Panc1 (cell line): ENCODE results near the gene SNRPA. TPM values are rescaled to one million over a fixed set of nuclear protein-coding genes. Genes with fewer than 3 reads are reported as not detected.

Experiments used
- ATAC-seq: fragments of 200-7000 bp; cut with Tn5 transposase; 2 replicates; pipeline ENCODE4 v1.9.1; 2020; ENCODE audit warnings: mild to moderate bottlenecking, moderate library complexity
- BruUV-seq: library from RNA; stranded (reverse); fragments of 400-500 nt; replicated peaks from 2 replicates; lab custom pipeline; 2021; lab: Mats Ljungman, UMichigan
- CTCF ChIA-PET: fragments of 300-600 bp; sonication (Branson Sonifier 250); formaldehyde crosslinking; loops from one replicate; lab custom pipeline; 2022; ENCODE audit warnings: antibody characterized with exemption; lab: Charles Lee
- POLR2A ChIA-PET: fragments of 300-600 bp; sonication (Branson Sonifier 250); formaldehyde crosslinking; loops from one replicate; lab custom pipeline; 2022; ENCODE audit warnings: antibody characterized with exemption; lab: Charles Lee
- DNase-seq: peaks from one replicate; pipeline ENCODE4 v3.0.0-alpha.2; 2010; ENCODE audit warnings: low read depth, low spot score
- H3K27ac ChIP-seq: 2 replicates; pipeline ENCODE4 v1.5.1; 2011; ENCODE audit warnings: mild to moderate bottlenecking, low read length, inconsistent platforms
- H3K27me3 ChIP-seq: fragments of 200-500 bp; sonication (Bioruptor generic); 2 replicates; pipeline ENCODE4 v1.6.0; 2014; ENCODE audit warnings: low read length, inconsistent platforms; ENCODE audit not compliant: control insufficient read depth, insufficient read depth
- H3K36me3 ChIP-seq: fragments of 200-500 bp; sonication (Bioruptor generic); 2 replicates; pipeline ENCODE4 v1.5.1; 2014; ENCODE audit warnings: inconsistent platforms, mild to moderate bottlenecking, low read length, moderate library complexity; ENCODE audit not compliant: control insufficient read depth, insufficient read depth
- H3K4me1 ChIP-seq: 2 replicates; pipeline ENCODE4 v1.5.1; 2011; ENCODE audit warnings: inconsistent platforms, mild to moderate bottlenecking, low read length, moderate library complexity; ENCODE audit not compliant: control insufficient read depth, insufficient read depth
- H3K4me3 ChIP-seq, 2 experiments: 2 replicates each; pipeline ENCODE4 v1.5.1; 2011 to 2012; ENCODE audit warnings: low read depth in 2 of 2, low read length in 2 of 2, mild to moderate bottlenecking in 2 of 2, inconsistent platforms in 1 of 2, moderate library complexity in 1 of 2
- H3K9me3 ChIP-seq: fragments of 200-500 bp; sonication (Bioruptor generic); 2 replicates; pipeline ENCODE4 v1.5.1; 2014; ENCODE audit warnings: low read depth, mild to moderate bottlenecking, inconsistent platforms, low read length, moderate library complexity; ENCODE audit not compliant: control insufficient read depth, insufficient read depth
- CTCF ChIP-seq: fragments of 450-650 bp; IDR thresholded peaks from 2 replicates; pipeline ENCODE4 v1.5.1; 2017; ENCODE audit warnings: mild to moderate bottlenecking
- POLR2AphosphoS5 ChIP-seq: IDR thresholded peaks from 2 replicates; pipeline ENCODE4 v1.6.1; 2012; ENCODE audit warnings: mild to moderate bottlenecking, low read depth, low read length, moderate library complexity
- SIN3A ChIP-seq: IDR thresholded peaks from 2 replicates; pipeline ENCODE4 v1.6.1; 2012; ENCODE audit warnings: low read depth, mild to moderate bottlenecking, low read length, moderate library complexity, borderline replicate concordance; ENCODE audit not compliant: insufficient read depth
- TCF7L2 ChIP-seq: IDR thresholded peaks from 2 replicates; pipeline ENCODE4 v1.6.1; 2011; ENCODE audit warnings: mild to moderate bottlenecking, low read depth, low read length, inconsistent platforms
- in situ Hi-C: cut with HindIII; loops from 2 replicates; pipeline ENCODE4 v1.10.0; 2016; ENCODE audit warnings: low sequenced_read_pairs, low pct_unique_long_range_greater_than_20kb
- intact Hi-C: fragments of 100-400 bp; cut with micrococcal nuclease; formaldehyde crosslinking; loops from one replicate; pipeline ENCODE4 v1.10.0; 2022; ENCODE audit not compliant: unreplicated experiment
- total RNA-seq: library from RNA; stranded (reverse); gene quantifications from one replicate; pipeline ENCODE4 v1.2.1, GENCODE V29; 2021; ENCODE audit not compliant: unreplicated experiment
- TF ChIP-seq, protein P1 (sequence below), 2 experiments: IDR thresholded peaks; 2 replicates each; pipeline ENCODE4 v1.6.1; 2011 to 2012; ENCODE audit warnings: low read depth in 2 of 2, control low read depth in 1 of 2, low read length in 1 of 2, mild to moderate bottlenecking in 1 of 2, moderate library complexity in 1 of 2; ENCODE audit not compliant: insufficient read depth in 1 of 2

The SNRPA gene
- total RNA-seq, 1 experiment from 2014 or later: 104 TPM

DNA sequence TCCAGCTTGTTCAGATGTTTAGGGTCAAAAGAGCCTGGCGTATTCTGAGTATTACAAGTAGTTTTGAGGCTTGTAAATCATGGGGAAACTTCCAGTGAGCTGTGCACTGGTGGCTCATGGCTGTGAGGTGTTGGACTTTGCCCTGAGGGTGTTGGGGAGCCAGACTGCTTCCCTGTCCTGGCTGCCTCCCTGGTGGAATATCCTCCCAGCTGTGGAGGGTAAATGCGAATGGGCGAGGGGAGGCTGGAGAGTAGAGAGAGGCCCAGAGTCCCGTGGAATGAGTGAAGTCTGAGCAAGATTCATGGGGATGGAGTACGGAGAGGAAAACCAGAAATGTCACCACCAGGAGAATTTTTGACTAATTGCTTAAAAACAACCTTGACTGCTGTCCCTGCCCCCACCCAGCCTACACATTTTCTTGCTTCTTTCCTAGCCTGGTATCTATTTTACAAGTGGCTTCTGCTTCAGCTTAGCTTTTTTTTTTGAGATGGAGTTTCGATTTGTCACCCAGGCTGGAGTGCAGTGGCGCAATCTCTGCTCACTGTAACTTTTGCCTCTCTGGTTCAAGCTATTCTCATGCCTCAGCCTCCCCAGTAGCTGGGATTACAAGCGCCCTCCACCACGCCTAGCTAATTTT, 3.7 kb downstream of the SNRPA start:
- ATAC-seq (no peak), DNase-seq (no peak)
- CTCF ChIA-PET: no interaction called here
- Histone ChIP-seq H3K9me3 (no peaks in the 10 kb centered on the region), H3K4me3 (peak overlapping the region in 1 of 2 experiments; percentile 24; a peak in 1 of 4 replicates), H3K27ac (peak overlapping the region; percentile 67), H3K4me1 (peaks cover 4% of the 10 kb centered on the region), H3K36me3 (peaks cover 11% of the 10 kb centered on the region), H3K27me3 (no peaks in the 10 kb centered on the region)
- in situ Hi-C loops: no loop called here
- POLR2A ChIA-PET: interaction anchor here (0.7 kb wide), 1 partner anchor 1298 kb away, joined by 5 read pairs; no protein-coding TSS in a partner anchor
- TF ChIP-seq CTCF: no peak
- TF ChIP-seq, protein P1, sequence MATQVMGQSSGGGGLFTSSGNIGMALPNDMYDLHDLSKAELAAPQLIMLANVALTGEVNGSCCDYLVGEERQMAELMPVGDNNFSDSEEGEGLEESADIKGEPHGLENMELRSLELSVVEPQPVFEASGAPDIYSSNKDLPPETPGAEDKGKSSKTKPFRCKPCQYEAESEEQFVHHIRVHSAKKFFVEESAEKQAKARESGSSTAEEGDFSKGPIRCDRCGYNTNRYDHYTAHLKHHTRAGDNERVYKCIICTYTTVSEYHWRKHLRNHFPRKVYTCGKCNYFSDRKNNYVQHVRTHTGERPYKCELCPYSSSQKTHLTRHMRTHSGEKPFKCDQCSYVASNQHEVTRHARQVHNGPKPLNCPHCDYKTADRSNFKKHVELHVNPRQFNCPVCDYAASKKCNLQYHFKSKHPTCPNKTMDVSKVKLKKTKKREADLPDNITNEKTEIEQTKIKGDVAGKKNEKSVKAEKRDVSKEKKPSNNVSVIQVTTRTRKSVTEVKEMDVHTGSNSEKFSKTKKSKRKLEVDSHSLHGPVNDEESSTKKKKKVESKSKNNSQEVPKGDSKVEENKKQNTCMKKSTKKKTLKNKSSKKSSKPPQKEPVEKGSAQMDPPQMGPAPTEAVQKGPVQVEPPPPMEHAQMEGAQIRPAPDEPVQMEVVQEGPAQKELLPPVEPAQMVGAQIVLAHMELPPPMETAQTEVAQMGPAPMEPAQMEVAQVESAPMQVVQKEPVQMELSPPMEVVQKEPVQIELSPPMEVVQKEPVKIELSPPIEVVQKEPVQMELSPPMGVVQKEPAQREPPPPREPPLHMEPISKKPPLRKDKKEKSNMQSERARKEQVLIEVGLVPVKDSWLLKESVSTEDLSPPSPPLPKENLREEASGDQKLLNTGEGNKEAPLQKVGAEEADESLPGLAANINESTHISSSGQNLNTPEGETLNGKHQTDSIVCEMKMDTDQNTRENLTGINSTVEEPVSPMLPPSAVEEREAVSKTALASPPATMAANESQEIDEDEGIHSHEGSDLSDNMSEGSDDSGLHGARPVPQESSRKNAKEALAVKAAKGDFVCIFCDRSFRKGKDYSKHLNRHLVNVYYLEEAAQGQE (IDR thresholded peaks at IDR 0.05; ENCODE audit: insufficient read depth in 1 of 2, low read depth in 2 of 2, low read length in 1 of 2): no peak
- BruUV-seq: no TSS peak
- intact Hi-C loops: no loop called here

DNA sequence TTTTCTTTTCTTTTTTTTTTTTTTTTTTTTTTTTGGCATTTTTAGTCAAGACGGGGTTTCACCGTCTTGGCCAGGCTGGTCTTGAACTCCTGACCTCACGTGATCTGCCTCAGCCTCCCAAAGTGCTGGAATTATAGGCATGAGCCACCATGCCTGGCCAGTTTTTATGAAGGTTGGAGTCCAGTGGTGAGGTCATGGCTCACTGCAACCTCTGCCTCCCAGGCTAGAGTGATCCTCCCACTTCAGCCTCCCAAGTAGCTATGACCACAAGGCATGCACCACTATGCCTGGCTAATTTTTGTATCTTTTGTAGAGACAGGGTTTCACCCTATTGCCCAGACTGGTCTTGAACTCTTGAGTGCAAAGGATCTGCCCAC, 4.2 kb downstream of the SNRPA start:
- intact Hi-C loops (no loop called here), in situ Hi-C loops (no loop called here)
- Histone ChIP-seq H3K27ac (no peak overlapping the region), H3K36me3 (peaks cover 13% of the 10 kb centered on the region), H3K4me1 (no peaks in the 10 kb centered on the region; the same call in 1 of the 2 replicates), H3K9me3 (no peaks in the 10 kb centered on the region), H3K4me3 (no peak overlapping the region), H3K27me3 (no peaks in the 10 kb centered on the region)
- no TSS peak for BruUV-seq
- ATAC-seq (no peak), DNase-seq (no peak)
- CTCF ChIA-PET: no interaction called here
- TF ChIP-seq TCF7L2: no peak
- TF ChIP-seq SIN3A: no peak
- TF ChIP-seq, protein P1 (IDR thresholded peaks at IDR 0.05; ENCODE audit: insufficient read depth in 1 of 2, low read depth in 2 of 2, low read length in 1 of 2): no peak
- TF ChIP-seq POLR2AphosphoS5: no peak
- TF ChIP-seq CTCF: no peak
- POLR2A ChIA-PET: interaction anchor here (0.6 to 0.7 kb wide), 2 partner anchors 15 to 1298 kb away, joined by 3 to 5 read pairs; no protein-coding TSS in a partner anchor
